NAMALWA (cell line): ENCODE measurements around the gene TEX54.
"Not testable (repeated sequence)": the region's sequence is repeated elsewhere in the genome, so short reads cannot be mapped to it uniquely, and the experiment has no call there.

Experiments
- DNase-seq: peaks from one replicate; pipeline ENCODE4 v3.0.0-alpha.2; 2015; ENCODE audit warnings: low spot score

TEX54 gene

GRCh38 chr11:62832336-62833234 lies at the start of gene TEX54:
Gene TEX54 (minus strand): TSS chr11:62832841.
- DNase-seq = no peak

- DNase-seq = no peak
Measured at GRCh38 chr11:62882431-62882749, 49.7 kb upstream of the TEX54 start.

GRCh38 chr11:62881579-62882430 lies 49.2 kb upstream of the TEX54 start:
- peak; percentile 94 for DNase-seq

GRCh38 chr11:62880803-62881578 lies 48.4 kb upstream of the TEX54 start, which contains the start of gene SLC3A2:
Gene SLC3A2 (plus strand): TSS chr11:62880896. CDS start chr11:62881024, 128 bp downstream.
- peak; percentile 90 for DNase-seq

DNA sequence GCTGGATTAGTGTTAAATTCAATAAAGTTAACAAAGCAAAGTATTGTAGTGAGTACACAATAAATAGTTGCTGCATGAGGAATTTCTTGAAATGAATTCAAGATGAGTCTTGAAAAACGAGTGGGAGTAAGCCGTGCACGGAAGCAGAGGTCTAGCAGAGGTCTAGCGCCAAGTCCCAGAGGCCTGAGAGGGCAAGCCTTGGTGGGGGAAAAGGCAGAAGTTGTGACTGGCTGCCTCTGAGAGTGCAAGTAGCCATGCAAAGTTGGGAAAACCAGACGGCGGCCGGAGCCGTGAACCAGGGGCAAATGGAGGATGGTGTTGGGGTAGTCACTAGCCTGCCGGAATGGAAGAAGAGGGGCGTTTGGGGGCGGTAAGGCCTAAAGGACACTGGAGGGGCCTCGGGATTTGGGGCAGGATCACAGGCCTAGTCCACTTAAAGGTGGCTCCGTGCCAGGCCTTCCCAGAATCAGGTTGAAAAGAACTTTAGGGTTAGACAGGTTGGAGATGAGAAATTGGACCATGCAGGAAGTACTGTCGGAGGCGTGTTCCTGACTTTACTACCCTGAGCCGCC lies 47.7 kb upstream of the TEX54 start:
- DNase-seq = peak; percentile 53

DNA sequence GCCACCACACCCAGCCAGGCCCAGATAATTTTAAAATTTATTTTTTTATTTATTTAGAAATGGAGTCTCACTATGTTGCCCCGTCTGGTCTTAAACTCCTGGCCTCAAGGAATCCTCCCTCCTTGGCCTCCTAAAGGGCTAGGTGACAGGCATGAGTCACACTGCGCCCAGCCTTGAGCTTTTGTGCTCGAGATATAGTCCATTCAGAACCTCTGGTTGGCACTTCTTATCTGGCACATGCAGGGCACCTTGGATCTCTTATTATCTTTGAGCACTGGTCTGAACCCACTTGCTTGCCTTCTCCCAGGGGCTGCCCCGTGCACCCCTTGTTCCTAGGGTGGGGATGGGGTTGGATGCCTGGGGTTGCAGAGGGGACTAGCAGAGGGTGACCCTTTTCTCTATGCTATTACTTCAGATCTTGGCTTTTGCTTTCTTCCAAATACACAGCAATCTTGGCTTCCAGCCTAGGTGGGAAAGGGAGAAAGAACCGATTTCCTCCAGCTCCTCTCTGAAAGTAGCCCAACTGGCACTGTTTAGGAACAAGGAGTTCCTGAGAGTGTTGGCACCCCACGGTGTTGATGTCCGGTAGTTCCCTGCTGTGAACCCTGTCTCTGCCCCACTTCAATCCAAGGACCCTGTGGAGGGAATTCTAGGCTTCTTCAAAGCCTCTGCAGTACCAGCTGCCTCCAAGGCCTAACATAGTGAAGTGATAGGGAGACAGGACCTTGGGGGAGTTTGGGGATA lies 46.8 kb upstream of the TEX54 start:
- no peak for DNase-seq

GRCh38 chr11:62876712-62877111 lies 44.1 kb upstream of the TEX54 start:
- no peak for DNase-seq

DNA sequence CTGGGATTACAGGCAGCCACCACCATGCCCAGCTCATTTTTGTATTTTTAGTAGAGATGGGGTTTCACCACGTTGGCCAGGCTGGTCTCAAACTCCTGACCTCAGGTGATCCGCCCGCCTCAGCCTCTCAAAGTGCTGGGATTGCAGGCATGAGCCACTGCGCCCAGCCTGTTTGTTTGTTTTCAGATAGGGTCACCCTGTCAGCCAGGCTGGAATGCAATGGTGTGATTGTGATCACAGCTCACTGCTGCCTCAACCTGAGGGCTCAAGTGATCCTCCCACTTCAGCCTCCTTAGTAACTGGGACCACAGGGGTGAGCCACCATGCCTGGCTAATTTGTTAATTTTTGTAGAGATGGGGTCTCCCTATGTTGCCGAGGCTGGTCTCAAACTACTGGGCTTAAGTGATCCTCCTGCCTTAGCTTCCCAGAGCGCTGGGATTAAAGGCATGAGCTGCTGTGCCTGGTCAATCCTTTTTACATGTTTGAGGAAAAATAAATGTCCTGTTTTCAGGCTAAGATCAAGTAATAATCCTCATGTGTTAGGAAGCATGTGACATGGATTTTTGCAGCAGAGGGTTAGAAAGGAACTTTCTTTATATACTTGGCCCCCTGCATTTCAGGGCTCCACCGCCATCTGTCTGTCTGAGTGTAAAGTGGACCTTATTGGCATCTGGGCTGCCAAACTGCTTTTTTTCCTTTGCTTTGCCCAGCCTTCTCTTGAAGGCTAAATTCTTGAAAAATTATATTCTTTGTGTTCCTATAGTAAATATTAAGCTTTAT lies 43.2 kb upstream of the TEX54 start:
- DNase-seq = no peak

- DNase-seq = no peak
Measured at GRCh38 chr11:62874851-62875250, 42.2 kb upstream of the TEX54 start.

- no peak for DNase-seq
Measured at GRCh38 chr11:62865635-62866034, 33.0 kb upstream of the TEX54 start.

DNA sequence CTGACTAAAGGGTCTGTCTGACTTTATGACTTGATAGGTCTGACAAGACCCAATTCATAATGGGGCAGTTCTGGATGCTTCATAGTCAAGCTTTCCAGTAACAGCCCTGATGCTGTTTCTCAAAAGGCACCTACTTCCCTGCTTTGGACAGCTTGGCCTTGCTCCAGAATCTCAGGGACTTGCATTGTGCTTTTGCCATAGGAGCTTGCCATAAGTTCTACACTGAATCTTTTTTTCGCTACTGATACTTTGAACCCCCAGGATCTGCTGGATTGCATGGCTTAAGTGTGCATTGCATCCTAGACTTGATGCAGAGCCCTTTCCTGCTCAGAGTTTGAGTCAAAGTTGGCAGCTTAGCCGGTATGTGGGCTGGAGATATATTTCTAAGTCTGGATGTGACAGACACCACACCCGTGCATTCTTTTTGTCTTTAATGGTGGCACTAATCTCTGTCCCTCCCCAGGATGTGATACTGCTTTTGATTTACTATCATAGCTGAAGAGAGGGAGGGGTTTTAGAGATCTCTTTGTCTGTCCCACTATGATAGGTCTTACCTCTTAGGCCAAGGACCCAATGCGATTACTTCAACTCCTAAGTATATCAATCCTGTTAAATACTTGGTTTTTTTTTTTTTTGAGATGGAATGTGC lies 31.2 kb upstream of the TEX54 start:
- DNase-seq = no peak

- DNase-seq = not testable (repeated sequence)
Measured at GRCh38 chr11:62861564-62862192, 29.0 kb upstream of the TEX54 start.

DNA sequence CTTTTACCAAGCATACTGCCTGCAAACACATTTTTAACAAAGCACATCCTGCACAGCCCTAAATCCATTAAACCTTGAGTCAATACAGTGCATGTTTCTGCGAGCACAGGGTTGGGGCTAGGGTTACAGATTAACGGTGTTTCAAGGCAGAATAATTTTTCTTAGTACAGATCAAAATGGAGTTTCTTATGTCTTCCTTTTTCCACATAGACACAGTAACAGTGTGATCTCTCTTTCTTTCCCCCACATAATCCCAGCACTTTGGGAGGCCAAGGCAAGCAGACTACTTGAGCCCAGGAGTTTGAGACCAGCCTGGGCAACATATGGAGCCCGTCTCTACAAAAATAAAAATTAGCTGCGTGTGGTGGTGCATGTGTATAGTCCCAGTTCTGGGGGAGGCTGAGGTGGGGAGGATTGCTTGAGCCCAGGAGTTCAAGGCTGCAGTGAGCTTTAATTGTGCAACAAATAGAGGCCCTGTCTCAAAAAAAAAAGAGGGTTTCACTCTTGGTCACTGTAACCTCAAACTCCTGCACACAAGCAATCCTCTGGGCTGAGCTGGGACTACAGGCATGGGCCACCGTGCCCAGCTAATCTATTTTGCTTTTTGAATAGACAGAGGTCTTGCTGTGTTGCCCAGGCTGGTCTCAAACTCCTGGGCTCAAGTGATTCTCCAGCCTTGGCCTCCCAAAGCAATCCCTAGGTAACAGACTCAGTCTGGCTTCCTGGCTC lies 28.4 kb upstream of the TEX54 start:
- DNase-seq = no peak

GRCh38 chr11:62859281-62859703 lies 26.7 kb upstream of the TEX54 start:
- not testable (repeated sequence) for DNase-seq

- DNase-seq = no peak
Measured at GRCh38 chr11:62858201-62858600, 25.6 kb upstream of the TEX54 start.

DNA sequence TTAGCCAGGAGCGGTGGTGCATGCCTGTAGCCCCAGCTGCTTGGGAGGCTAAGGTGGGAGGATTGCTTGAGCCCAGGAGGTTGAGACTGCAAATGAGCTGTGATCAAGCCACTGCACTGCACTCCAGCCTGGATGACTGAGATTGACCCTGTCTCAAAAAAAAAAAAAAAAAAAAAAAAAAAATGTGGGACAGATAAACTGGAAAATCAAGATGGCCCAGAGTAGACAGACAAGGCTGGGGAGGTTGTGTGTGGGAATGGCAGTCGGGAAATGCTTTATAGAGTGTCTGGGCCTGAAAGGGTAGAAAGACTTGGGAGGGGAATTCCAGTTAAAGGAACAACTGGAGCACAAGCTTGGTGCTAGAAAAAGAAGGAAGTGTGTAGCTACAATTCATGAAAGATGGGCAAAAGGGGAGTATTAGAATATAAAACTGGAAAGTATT lies 24.9 kb upstream of the TEX54 start:
- no peak for DNase-seq

DNA sequence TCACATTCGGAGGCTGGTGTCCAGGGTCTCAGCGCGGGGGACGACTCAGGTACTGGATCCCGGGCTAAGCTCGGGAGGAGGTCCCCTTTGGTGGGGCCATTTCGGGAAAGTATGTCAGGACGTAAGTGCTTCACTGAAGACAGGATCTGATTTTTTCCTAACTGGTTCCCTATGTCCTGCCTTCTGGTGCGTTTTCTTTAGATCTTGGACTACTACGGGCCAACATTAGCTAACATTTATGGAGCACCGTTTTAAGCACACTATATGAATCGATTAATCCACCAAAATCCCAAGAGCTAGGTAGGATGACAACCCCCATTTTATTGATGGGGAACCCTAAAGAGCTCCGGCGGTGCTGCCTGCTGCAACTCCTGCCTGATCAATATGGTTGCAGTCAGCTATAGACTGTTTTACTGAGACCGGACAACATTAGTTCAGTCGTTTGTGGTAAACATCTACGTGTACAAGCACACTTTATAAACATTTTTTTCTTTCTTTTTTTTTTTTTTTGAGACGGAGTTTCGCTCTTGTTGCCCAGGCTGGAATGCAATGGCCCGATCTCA lies 23.8 kb upstream of the TEX54 start:
- DNase-seq = peak; percentile 52
